SJSA1 (cell line): ENCODE results near the gene FKBP9. TPM values are rescaled to one million over a fixed set of nuclear protein-coding genes. Genes with fewer than 3 reads are reported as not detected.

Source experiments
- DNase-seq, 2 experiments: peaks; one replicate each; pipeline ENCODE4 v3.0.0-alpha.2; 2015 to 2020; ENCODE audit warnings: low spot score in 2 of 2, low read depth in 1 of 2
- H3K27ac ChIP-seq: fragments of 250-450 bp; sonication (Bioruptor Pico); 2 replicates; pipeline ENCODE4 v1.5.1; 2020; ENCODE audit warnings: mild to moderate bottlenecking, moderate library complexity
- H3K27me3 ChIP-seq: fragments of 250-450 bp; sonication (Bioruptor Pico); replicated peaks from 2 replicates; pipeline ENCODE4 v1.5.1; 2020; ENCODE audit warnings: mild to moderate bottlenecking, moderate library complexity
- H3K36me3 ChIP-seq: fragments of 250-450 bp; sonication (Bioruptor Pico); 2 replicates; pipeline ENCODE4 v1.5.1; 2020; ENCODE audit warnings: mild to moderate bottlenecking
- H3K4me1 ChIP-seq: fragments of 250-450 bp; sonication (Bioruptor Pico); replicated peaks from 2 replicates; pipeline ENCODE4 v1.6.1; 2021; ENCODE audit warnings: mild to moderate bottlenecking
- H3K4me3 ChIP-seq: fragments of 250-450 bp; sonication (Bioruptor Pico); 2 replicates; pipeline ENCODE4 v1.5.1; 2020; ENCODE audit warnings: mild to moderate bottlenecking
- H3K9me3 ChIP-seq: fragments of 250-450 bp; sonication (Bioruptor Pico); replicated peaks from 2 replicates; pipeline ENCODE4 v1.5.1; 2020; ENCODE audit warnings: mild to moderate bottlenecking
- total RNA-seq: library from RNA; depleted of rRNA; stranded (reverse); fragments of >200 nt; shearing (Covaris generic); gene quantifications from 2 replicates; pipeline ENCODE4 v1.2.3, GENCODE V29; 2014; rRNA removed

FKBP9 gene
- total RNA-seq, 1 experiment from 2014 or later, result 234 TPM

DNA sequence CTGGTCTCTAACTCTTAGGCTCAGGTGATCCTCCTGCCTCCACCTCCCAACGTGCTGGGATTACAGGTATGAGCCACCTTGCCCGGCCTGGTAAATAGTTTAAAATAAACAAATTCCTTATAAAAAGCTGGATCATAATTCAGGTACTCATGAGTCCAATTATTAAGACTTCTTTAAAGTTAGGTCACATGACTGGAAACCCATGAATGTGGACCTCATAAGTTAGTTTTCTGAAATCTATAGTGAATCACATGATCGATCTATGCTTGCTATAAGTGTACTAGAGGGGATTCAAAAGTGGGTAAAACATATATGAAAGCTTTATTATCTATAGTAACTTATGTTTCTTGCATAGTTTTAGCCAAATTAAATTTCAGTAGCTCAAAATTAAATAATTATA lies 91.0 kb downstream of the FKBP9 start:
- Histone ChIP-seq H3K36me3 (peaks cover 4% of the 10 kb centered on the region; the same call in 1 of the 2 replicates), H3K4me3 (no peak overlapping the region), H3K27ac (no peak overlapping the region), H3K9me3 (no peaks in the 10 kb centered on the region), H3K4me1 (peaks cover 3% of the 10 kb centered on the region; the same call in 1 of the 2 replicates), H3K27me3 (no peaks in the 10 kb centered on the region)
- no peak for DNase-seq

DNA sequence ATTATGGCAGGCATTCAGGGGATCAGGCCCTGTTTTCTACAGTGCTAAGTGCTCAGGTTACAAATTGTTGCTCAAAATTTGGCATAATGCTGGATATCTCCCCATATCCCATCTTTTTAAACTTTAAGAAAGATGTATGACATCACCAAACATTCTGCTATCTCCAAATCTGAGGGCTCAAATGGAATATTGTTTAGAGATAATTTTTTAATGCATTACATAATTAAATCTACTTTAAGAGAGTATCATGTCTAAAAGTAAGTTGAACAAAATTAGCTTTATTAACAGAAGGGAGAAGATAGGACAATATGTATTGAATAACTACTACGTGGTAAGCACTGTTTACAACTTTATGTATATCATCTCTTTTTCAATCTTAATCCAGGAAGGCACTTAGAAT lies 91.5 kb downstream of the FKBP9 start:
- no peak overlapping the region for H3K27ac ChIP-seq

DNA sequence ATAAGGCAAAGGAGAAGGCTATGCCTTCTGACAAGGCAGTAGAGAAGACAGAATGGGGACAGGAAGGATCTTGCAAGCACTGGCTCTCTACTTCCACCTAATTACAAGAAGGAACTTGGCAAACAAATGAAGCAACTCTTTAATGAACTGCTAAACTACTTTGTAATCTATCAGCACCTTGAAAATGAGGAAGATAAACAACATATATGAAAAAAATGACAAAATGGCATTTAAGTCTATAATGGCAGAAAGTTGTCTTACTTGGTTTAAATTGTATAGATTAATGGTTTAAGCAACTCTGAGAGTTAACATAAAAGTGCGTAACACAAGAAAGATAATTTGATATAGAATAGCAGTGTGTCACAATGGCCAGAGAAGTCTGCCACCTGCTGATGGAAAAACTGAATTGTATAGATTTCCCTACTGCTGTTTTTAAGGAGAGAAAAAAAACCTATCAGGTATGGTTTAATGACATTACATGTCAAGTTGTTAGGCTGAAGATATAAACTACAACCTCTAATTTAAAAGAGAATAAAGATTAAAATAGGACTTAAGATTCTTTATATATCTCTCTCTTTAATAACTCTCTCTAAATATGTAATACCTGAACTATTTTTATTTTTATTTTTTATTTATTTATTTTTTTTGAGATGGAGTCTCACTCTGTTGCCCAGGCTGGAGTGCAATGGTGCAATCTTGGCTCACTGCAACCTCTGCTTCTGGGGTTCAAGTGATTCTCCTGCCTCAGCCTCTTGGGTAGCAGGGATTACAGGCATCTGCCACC lies 93.5 kb downstream of the FKBP9 start:
- H3K9me3 ChIP-seq, result no peaks in the 10 kb centered on the region
- DNase-seq, result peak in 1 of 2 experiments; percentile 53
- no peak overlapping the region for H3K27ac ChIP-seq
- H3K4me3 ChIP-seq, result no peak overlapping the region
- H3K36me3 ChIP-seq, result peaks cover 4% of the 10 kb centered on the region; the same call in 1 of the 2 replicates
- H3K27me3 ChIP-seq, result no peaks in the 10 kb centered on the region
- peaks cover 21% of the 10 kb centered on the region for H3K4me1 ChIP-seq

More for the DNA sequence above, 91.5 kb downstream of the FKBP9 start:
- Histone ChIP-seq H3K4me3 (no peak overlapping the region), H3K4me1 (peaks cover 6% of the 10 kb centered on the region), H3K9me3 (no peaks in the 10 kb centered on the region), H3K27me3 (no peaks in the 10 kb centered on the region), H3K36me3 (peaks cover 4% of the 10 kb centered on the region; the same call in 1 of the 2 replicates)
- no peak for DNase-seq

DNA sequence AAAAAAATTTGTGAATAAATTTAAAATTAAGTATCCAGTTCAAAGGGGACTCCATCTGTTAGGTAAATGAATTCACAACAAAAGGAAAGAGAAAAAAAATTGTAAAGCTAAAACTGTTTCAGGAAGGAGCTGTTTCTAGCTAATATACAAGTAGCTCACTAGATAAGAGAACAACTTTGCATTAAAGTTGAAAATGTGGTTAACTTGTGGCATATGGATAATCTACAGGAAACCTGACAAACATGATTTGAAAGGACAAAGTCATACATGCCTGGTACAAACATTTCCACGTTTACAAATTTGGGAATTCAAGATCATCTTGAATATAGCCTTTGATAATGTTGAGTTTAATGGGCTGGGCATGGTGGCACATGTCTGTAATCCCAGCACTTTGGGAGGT lies 96.5 kb downstream of the FKBP9 start:
- peaks cover 24% of the 10 kb centered on the region for H3K4me1 ChIP-seq
- peaks cover 4% of the 10 kb centered on the region; the same call in 1 of the 2 replicates for H3K36me3 ChIP-seq
- H3K9me3 ChIP-seq, result no peaks in the 10 kb centered on the region
- no peak for DNase-seq
- H3K27ac ChIP-seq, result no peak overlapping the region
- no peak overlapping the region for H3K4me3 ChIP-seq
- H3K27me3 ChIP-seq, result no peaks in the 10 kb centered on the region

DNA sequence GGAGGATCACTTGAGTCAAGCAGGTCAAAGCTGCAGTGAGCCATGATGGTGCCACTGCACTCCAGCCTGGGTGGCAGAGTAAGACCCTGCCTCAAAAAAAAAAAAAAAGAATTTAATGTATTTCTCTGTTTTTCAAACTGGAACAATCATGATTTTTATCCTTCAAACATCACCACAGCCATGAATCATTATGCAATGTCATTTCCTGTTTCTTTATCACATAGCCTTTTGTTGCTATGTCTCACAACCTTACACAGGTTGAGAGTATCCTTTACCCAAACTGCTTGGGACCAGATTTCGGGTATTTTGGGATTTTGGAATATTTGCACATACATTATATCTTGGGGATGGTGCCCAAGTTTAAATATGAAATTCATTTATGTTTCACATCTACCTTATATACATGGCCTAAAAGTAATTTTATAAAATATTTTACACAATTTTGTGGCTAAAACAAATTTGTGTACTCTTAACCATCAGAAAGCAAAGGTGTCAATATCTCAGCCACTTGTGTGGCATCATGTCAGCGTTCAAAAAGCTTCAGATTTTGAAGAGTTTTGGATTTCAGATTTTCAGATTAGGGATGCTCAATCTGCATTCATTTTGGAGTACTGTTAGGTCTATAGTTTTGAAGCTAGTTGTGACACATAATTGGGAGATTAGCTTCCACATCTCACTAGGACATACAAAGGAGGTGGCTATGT lies 97.2 kb downstream of the FKBP9 start:
- Histone ChIP-seq H3K4me3 (no peak overlapping the region), H3K36me3 (peaks cover 5% of the 10 kb centered on the region), H3K9me3 (no peaks in the 10 kb centered on the region), H3K4me1 (peaks cover 24% of the 10 kb centered on the region), H3K27ac (peak overlapping the region; percentile 9; the same call in 1 of the 2 replicates), H3K27me3 (no peaks in the 10 kb centered on the region)
- no peak for DNase-seq

DNA sequence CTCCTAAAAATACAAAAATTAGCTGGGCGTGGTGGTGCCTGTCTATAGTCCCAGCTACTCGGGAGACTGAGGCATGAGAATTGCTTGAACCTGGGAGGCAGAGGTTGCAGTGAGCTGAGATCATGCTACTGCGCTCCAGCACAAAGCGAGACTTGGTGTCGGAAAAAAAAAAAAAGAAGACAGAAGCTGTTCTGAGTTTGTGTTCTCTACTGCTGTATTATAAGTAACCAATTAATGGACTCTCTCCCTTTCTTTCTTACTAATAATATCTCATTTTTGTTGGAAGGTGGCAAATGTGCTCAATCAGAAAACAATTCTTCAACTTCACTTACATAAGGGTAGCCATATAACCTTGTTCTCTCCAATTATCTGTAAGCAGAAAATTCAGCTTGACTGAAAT lies 97.9 kb downstream of the FKBP9 start:
- DNase-seq, result no peak
- H3K4me3 ChIP-seq, result no peak overlapping the region
- H3K27ac ChIP-seq, result no peak overlapping the region
- peaks cover 24% of the 10 kb centered on the region for H3K4me1 ChIP-seq
- no peaks in the 10 kb centered on the region for H3K27me3 ChIP-seq
- no peaks in the 10 kb centered on the region for H3K9me3 ChIP-seq
- peaks cover 10% of the 10 kb centered on the region for H3K36me3 ChIP-seq

Other genes starting within 250 kb of the FKBP9 start
- 51.5 and 52.0 TPM in 2 replicates for gene KBTBD2, start 65.7 kb upstream of the FKBP9 start, total RNA-seq
- gene NT5C3A, start 105.3 kb downstream of the FKBP9 start, total RNA-seq, result 31.1 TPM in 2 replicates
- 7.3 and 16.0 TPM in 2 replicates for gene RP9, start 152.0 kb downstream of the FKBP9 start, total RNA-seq
- gene BBS9, start 172.1 kb downstream of the FKBP9 start, total RNA-seq, result 2.1 and 3.6 TPM in 2 replicates